ENCODE results near the gene SLC2A14.
"Not testable (repeated sequence)": the region's sequence is repeated elsewhere in the genome, so short reads cannot be mapped to it uniquely, and the experiment has no call there.

The SLC2A14 gene

DNA sequence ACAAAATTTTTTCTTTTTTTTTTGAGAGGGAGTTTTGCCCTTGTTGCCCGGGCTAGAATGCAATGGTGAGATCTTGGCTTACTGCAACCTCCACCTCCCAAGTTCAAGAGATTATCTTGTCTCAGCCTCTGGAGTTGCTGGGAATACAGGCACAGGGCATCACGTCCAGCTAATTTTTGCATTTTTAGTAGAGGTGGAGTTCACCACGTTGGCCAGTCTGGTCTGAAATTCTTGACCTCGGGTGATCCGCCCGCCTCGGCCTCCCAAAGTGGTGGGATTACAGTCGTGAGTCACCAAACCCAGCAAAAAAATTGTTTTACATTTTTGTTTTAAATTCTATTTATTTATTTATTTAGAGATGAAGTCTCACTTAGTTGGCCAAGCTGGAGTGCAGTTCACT is 4.7 kb upstream of the SLC2A14 start:
- no peak for DNase-seq (ENCODE audit: extremely low read depth, low read depth)
- TF ChIP-seq, protein P1, sequence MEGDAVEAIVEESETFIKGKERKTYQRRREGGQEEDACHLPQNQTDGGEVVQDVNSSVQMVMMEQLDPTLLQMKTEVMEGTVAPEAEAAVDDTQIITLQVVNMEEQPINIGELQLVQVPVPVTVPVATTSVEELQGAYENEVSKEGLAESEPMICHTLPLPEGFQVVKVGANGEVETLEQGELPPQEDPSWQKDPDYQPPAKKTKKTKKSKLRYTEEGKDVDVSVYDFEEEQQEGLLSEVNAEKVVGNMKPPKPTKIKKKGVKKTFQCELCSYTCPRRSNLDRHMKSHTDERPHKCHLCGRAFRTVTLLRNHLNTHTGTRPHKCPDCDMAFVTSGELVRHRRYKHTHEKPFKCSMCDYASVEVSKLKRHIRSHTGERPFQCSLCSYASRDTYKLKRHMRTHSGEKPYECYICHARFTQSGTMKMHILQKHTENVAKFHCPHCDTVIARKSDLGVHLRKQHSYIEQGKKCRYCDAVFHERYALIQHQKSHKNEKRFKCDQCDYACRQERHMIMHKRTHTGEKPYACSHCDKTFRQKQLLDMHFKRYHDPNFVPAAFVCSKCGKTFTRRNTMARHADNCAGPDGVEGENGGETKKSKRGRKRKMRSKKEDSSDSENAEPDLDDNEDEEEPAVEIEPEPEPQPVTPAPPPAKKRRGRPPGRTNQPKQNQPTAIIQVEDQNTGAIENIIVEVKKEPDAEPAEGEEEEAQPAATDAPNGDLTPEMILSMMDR (IDR thresholded peaks at IDR 0.05; ENCODE audit: low read depth, low read length): no peak

DNA sequence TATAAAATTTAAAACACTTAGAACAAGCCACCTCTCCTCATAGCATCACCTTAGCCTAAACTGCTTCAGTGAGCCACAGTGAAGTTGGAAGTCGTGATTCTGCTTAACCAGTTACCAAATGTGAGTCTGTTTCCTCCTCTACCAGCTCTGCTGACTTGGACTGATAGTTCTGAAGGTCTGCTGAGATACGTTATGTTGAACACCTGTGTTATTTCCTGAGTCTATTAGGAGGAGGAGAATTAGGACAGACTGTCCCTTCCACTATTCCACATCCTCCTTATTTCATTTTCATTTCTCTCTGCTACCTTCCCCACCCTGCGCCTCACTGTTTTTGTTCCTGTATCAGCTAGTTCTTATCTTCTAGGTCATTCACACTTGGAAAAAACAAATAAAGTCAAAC is 2.4 kb downstream of the SLC2A14 start:
- DNase-seq (ENCODE audit: extremely low read depth, low read depth): no peak
- TF ChIP-seq, protein P1 (IDR thresholded peaks at IDR 0.05; ENCODE audit: low read depth, low read length): no peak

DNA sequence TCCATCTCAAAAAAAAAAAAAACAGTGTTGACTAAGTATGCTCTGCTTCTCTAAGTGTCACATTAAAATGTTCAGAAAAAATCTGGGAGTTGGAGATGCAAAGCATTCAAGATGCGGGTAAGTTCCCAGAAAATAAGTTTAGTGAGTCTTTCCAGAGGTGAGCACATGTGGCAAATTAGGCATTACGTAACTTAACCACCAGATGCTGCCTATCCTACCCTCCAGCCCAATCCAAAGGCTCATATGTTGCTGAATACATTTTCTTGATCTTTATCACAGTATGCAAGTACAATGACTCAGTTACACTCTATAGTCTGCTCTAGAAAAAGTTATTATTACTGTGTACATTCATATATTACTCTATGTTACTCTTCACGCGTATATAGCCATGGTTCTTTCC is 3.6 kb downstream of the SLC2A14 start:
- peak; percentile 34 for DNase-seq (ENCODE audit: extremely low read depth, low read depth)
- TF ChIP-seq, protein P1 (IDR thresholded peaks at IDR 0.05; ENCODE audit: low read depth, low read length): no peak

DNA sequence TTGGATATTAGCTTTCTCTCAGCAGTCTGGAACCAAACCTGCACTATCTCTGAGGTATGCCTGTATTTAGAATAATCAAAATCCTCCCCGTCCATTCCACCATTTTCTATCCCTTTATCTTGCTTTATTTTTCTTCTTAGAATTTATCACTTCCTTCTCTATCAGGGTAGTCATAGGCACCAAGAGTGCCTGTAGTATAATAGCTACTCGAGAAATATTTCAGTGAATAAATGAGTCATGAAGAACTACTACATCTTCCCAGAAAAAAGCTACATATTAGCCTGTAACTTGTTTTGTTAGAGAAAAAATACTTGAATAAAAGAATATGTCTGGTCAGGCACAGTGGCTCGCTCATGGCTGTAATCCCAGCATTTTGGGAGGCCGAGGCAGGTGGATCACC is 4.3 kb downstream of the SLC2A14 start:
- TF ChIP-seq, protein P1 (IDR thresholded peaks at IDR 0.05; ENCODE audit: low read depth, low read length): no peak
- DNase-seq (ENCODE audit: extremely low read depth, low read depth): no peak

DNA sequence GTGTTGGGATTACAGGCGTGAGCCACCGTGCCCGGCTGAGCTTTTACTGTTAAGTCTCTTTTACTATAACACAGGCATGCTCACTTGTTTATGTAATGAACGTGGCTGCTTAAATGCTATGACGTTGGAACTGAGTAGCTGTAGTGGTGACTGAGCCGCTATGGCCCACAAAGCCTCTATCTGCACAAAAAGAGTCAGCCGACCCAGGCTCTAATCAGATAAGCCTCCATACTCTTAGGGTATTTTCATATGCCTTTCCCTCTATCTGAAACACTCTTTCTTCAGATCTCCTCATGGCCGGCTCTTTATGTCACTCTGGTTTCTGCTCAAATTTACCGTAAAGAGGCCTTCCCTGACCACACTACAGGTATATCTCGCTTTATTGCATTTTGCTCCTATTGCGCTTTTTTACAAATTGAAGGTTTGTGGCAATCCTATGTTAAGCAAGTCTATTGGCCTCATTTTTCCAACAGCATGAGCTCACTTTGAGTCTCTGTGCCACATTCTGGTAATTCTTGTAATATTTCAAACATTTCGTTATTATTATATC is 8.0 kb downstream of the SLC2A14 start:
- TF ChIP-seq, protein P1 (IDR thresholded peaks at IDR 0.05; ENCODE audit: low read depth, low read length): no peak
- DNase-seq (ENCODE audit: extremely low read depth, low read depth): no peak

DNA sequence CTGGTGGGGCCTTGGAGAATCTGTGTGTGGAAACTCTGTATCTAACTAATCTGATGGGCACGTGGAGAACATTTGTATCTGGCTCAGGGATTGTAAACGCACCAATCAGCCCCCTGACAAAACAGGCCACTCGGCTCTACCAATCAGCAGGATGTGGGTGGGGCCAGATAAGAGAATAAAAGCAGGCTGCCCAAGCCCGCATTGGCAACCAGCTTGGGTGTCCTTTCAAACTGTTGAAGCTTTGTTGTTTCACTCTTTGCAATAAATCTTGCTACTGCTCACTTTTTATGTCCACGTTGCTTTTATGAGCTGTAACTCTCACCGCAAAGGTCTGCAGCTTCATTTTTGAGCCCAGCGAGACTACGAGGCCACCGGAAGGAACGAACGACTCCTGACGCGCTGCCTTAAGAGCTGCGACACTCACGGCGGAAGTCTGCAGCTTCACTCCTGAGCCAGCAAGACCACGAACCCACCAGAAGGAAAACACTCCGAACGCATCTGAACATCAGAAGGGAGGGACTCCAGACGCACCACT is 9.8 kb downstream of the SLC2A14 start:
- DNase-seq (ENCODE audit: extremely low read depth, low read depth): not testable (repeated sequence)

DNA sequence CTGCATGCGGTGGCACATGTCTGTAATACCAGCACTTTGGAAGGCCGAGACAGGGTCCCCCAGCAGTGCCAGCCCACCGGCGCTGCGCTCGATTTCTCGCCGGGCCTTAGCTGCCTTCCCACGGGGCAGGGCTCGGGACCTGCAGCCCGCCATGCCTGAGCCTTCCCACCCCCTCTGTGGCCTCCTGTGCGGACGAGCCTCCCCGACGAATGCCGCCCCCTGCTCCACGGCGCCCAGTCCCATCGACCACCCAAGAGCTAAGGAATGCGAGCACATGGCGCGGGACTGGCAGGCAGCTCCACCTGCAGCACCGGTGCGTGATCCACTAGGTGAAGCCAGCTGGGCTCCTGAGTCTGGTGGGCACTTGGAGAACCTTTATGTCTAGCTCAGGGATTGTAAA is 10.4 kb downstream of the SLC2A14 start:
- DNase-seq (ENCODE audit: extremely low read depth, low read depth): not testable (repeated sequence)

DNA sequence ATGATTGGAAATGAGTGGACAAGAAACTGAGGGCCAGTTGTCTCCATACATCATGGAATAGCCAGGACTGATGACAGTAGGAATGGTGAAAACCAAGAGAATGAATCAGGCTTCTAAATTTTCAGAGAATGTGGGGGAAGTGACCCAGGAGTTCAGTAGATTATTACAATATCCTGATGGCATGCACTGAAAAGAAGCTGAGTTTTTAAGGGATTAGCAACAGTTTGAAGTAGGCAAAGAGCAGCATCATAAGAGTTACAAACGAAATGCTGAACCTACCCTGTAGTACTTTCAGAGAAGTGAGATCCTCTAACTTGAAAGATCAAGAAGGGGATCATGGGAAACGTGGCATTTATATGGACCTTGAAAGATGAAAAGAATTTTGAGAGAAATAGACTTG is 13.2 kb downstream of the SLC2A14 start:
- TF ChIP-seq, protein P1 (IDR thresholded peaks at IDR 0.05; ENCODE audit: low read depth, low read length): no peak
- DNase-seq (ENCODE audit: extremely low read depth, low read depth): no peak
